ENCODE data around the gene RRP1B. TPM values are rescaled to one million over a fixed set of nuclear protein-coding genes. Genes with fewer than 3 reads are reported as not detected.

The RRP1B gene
- total RNA-seq, 1 donor from 2014 or later: 34.0 TPM

- H3K4me1 ChIP-seq (ENCODE audit: insufficient read depth, low read length): peaks cover 12% of the 10 kb centered on the region
- Mint-ChIP-seq H3K27me3 (ENCODE audit: low read depth, unreplicated experiment) (no peaks in the 10 kb centered on the region), H3K4me3 (ENCODE audit: unreplicated experiment) (no peak overlapping the region), H3K36me3 (ENCODE audit: low read depth, unreplicated experiment) (peaks cover 2% of the 10 kb centered on the region), H3K4me1 (ENCODE audit: low read depth, unreplicated experiment) (peaks cover 9% of the 10 kb centered on the region), H3K9me3 (ENCODE audit: unreplicated experiment) (no peaks in the 10 kb centered on the region), H3K27ac (ENCODE audit: unreplicated experiment) (no peak overlapping the region)
- no peak overlapping the region for H3K27ac ChIP-seq (ENCODE audit: low read depth, low read length)
- TF ChIP-seq EZH2 (IDR thresholded peaks at IDR 0.05; ENCODE audit: insufficient read depth, low read length): no peak
- TF ChIP-seq CTCF (IDR thresholded peaks at IDR 0.05; ENCODE audit: insufficient read depth, low read depth, low read length): no peak
- H2AFZ ChIP-seq (ENCODE audit: low read depth, low read length): no peak overlapping the region
- no peak for DNase-seq (ENCODE audit: low read depth)
- H3K27me3 ChIP-seq (ENCODE audit: insufficient read depth, low read length): no peaks in the 10 kb centered on the region
- no peak overlapping the region for H3K9ac ChIP-seq (ENCODE audit: low read length)
- H3K4me2 ChIP-seq (ENCODE audit: low read length): no peak overlapping the region
- no peak for FAIRE-seq
- no peaks in the 10 kb centered on the region for H4K20me1 ChIP-seq (ENCODE audit: insufficient read depth, low read length)
- no peak overlapping the region for H3K4me3 ChIP-seq (ENCODE audit: insufficient read depth, low read depth, low read length)
- no peaks in the 10 kb centered on the region for H3K79me2 ChIP-seq (ENCODE audit: insufficient read depth, low read length)
- H3K9me3 ChIP-seq (ENCODE audit: insufficient read depth, low read depth, low read length): no peaks in the 10 kb centered on the region
- H3K36me3 ChIP-seq (ENCODE audit: insufficient read depth, low read length): no peaks in the 10 kb centered on the region
Measured at GRCh38 chr21:43652616-43653015, 6.7 kb upstream of the RRP1B start.

DNA sequence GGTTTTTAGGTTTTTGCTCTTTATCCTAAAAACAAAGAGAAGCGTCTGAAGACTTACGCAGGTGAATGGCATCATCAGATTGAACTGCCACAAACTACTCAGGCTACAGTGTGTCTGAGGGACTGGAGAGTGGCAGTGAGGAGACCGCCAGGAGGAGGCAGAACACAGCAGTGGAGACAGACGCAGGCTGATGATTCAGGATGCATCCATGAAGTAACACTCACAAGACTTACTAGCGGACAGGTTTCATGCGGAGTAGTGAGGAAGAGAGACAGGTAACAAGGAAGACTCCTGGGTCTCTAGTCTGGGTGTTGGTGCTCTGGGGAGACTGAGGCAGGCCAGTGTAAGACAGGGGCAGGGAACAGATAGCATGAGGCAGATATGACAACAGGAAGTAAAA is 5.7 kb upstream of the RRP1B start:
- Histone ChIP-seq H3K79me2 (ENCODE audit: insufficient read depth, low read length) (no peaks in the 10 kb centered on the region), H2AFZ (ENCODE audit: low read depth, low read length) (no peak overlapping the region), H3K9me3 (ENCODE audit: insufficient read depth, low read depth, low read length) (no peaks in the 10 kb centered on the region), H3K27ac (ENCODE audit: low read depth, low read length) (no peak overlapping the region), H4K20me1 (ENCODE audit: insufficient read depth, low read length) (no peaks in the 10 kb centered on the region), H3K9ac (ENCODE audit: low read length) (no peak overlapping the region), H3K4me1 (ENCODE audit: insufficient read depth, low read length) (peaks cover 12% of the 10 kb centered on the region), H3K27me3 (ENCODE audit: insufficient read depth, low read length) (no peaks in the 10 kb centered on the region), H3K4me2 (ENCODE audit: low read length) (no peak overlapping the region), H3K4me3 (ENCODE audit: insufficient read depth, low read depth, low read length) (no peak overlapping the region), H3K36me3 (ENCODE audit: insufficient read depth, low read length) (no peaks in the 10 kb centered on the region)
- H3K27ac Mint-ChIP-seq (ENCODE audit: unreplicated experiment): no peak overlapping the region
- no peaks in the 10 kb centered on the region for H3K27me3 Mint-ChIP-seq (ENCODE audit: low read depth, unreplicated experiment)
- peaks cover 9% of the 10 kb centered on the region for H3K4me1 Mint-ChIP-seq (ENCODE audit: low read depth, unreplicated experiment)
- peaks cover 2% of the 10 kb centered on the region for H3K36me3 Mint-ChIP-seq (ENCODE audit: low read depth, unreplicated experiment)
- FAIRE-seq (no peak), DNase-seq (ENCODE audit: low read depth) (no peak)
- no peak overlapping the region for H3K4me3 Mint-ChIP-seq (ENCODE audit: unreplicated experiment)
- no peaks in the 10 kb centered on the region for H3K9me3 Mint-ChIP-seq (ENCODE audit: unreplicated experiment)
- TF ChIP-seq CTCF (IDR thresholded peaks at IDR 0.05; ENCODE audit: insufficient read depth, low read depth, low read length) (no peak), EZH2 (IDR thresholded peaks at IDR 0.05; ENCODE audit: insufficient read depth, low read length) (no peak)

DNA sequence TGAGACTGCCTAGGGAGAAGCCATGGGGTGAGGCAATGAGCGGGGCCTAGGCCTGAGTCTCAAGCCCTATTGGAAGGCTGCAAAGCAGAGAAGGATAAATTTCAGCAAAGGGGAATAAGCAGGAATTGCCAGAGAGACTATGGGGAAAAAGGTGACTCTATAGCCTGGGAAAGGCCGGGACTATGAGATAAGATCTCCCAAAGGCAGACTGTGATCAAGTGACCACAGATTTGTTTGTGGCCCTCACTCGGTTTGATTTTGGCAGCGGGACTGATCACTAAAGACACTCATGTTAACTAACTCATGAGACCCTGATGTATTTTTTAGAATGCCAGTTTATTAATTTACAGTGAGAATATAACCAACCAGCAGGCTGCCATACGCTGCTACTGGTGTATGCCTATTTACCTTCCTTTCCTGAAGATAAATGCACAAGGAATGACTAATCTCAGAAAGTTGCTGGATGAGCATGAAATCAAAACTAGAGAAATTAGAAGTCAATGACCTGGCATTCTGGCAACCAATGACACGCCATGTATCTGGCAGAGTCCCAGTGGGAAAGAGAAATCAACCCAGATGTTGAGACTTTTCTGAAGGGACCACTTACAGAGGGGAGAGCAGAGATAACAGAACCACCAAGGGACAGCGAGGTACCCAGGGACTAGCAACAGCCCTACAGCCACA is 4.4 kb upstream of the RRP1B start:
- no peaks in the 10 kb centered on the region for H3K9me3 Mint-ChIP-seq (ENCODE audit: unreplicated experiment)
- peaks cover 2% of the 10 kb centered on the region for H3K36me3 Mint-ChIP-seq (ENCODE audit: low read depth, unreplicated experiment)
- Histone ChIP-seq H3K4me1 (ENCODE audit: insufficient read depth, low read length) (peaks cover 12% of the 10 kb centered on the region), H4K20me1 (ENCODE audit: insufficient read depth, low read length) (no peaks in the 10 kb centered on the region), H3K4me3 (ENCODE audit: insufficient read depth, low read depth, low read length) (no peak overlapping the region), H3K27ac (ENCODE audit: low read depth, low read length) (peak overlapping the region; percentile 6), H2AFZ (ENCODE audit: low read depth, low read length) (no peak overlapping the region), H3K27me3 (ENCODE audit: insufficient read depth, low read length) (no peaks in the 10 kb centered on the region), H3K36me3 (ENCODE audit: insufficient read depth, low read length) (no peaks in the 10 kb centered on the region), H3K9me3 (ENCODE audit: insufficient read depth, low read depth, low read length) (no peaks in the 10 kb centered on the region), H3K79me2 (ENCODE audit: insufficient read depth, low read length) (peaks cover 5% of the 10 kb centered on the region), H3K9ac (ENCODE audit: low read length) (peak overlapping the region; percentile 1), H3K4me2 (ENCODE audit: low read length) (peak overlapping the region; percentile 40)
- H3K27me3 Mint-ChIP-seq (ENCODE audit: low read depth, unreplicated experiment): no peaks in the 10 kb centered on the region
- peak overlapping the region; percentile 54 for H3K27ac Mint-ChIP-seq (ENCODE audit: unreplicated experiment)
- H3K4me3 Mint-ChIP-seq (ENCODE audit: unreplicated experiment): no peak overlapping the region
- TF ChIP-seq EZH2 (IDR thresholded peaks at IDR 0.05; ENCODE audit: insufficient read depth, low read length) (no peak), CTCF (IDR thresholded peaks at IDR 0.05; ENCODE audit: insufficient read depth, low read depth, low read length) (no peak)
- FAIRE-seq (no peak), DNase-seq (ENCODE audit: low read depth) (peak; percentile 37)
- peaks cover 9% of the 10 kb centered on the region for H3K4me1 Mint-ChIP-seq (ENCODE audit: low read depth, unreplicated experiment)
